H9 (cell line): Measurements from ENCODE around the gene ANO2. TPM values are rescaled to one million over a fixed set of nuclear protein-coding genes. Genes with fewer than 3 reads are reported as not detected.
A peak's percentile ranks its signal among the peaks of the same experiment; 100 is the strongest.

Experiments
- DNase-seq: peaks from one replicate; pipeline ENCODE4 v3.0.0-alpha.2; 2017
- H2AFZ ChIP-seq: one replicate; pipeline ENCODE4 v1.6.1; 2013; ENCODE audit warnings: mild to moderate bottlenecking, low read length, control low read depth, moderate library complexity
- H2AK5ac ChIP-seq: 2 replicates; pipeline ENCODE4 v1.6.1; 2013; ENCODE audit warnings: low read length, control low read depth, mixed read lengths; ENCODE audit not compliant: insufficient read length
- H2BK120ac ChIP-seq: one replicate; pipeline ENCODE4 v1.6.1; 2013; ENCODE audit warnings: low read depth, mild to moderate bottlenecking, low read length, control low read depth, inconsistent platforms; ENCODE audit not compliant: poor library complexity, severe bottlenecking
- H2BK12ac ChIP-seq: 2 replicates; pipeline ENCODE4 v1.6.1; 2013; ENCODE audit warnings: low read length, control low read depth, mixed read lengths, low read depth; ENCODE audit not compliant: insufficient read length
- H2BK15ac ChIP-seq: 2 replicates; pipeline ENCODE4 v1.6.1; 2013; ENCODE audit warnings: low read depth, low read length, control low read depth
- H2BK20ac ChIP-seq: one replicate; pipeline ENCODE4 v1.6.1; 2013; ENCODE audit warnings: low read depth, mild to moderate bottlenecking, low read length, control low read depth, inconsistent platforms; ENCODE audit not compliant: poor library complexity, severe bottlenecking
- H2BK5ac ChIP-seq: 2 replicates; pipeline ENCODE4 v1.6.1; 2013; ENCODE audit warnings: low read length, control low read depth, mixed read lengths; ENCODE audit not compliant: insufficient read length
- H3K14ac ChIP-seq: 2 replicates; pipeline ENCODE4 v1.6.1; 2013; ENCODE audit warnings: low read length, control low read depth; ENCODE audit not compliant: insufficient read depth
- H3K18ac ChIP-seq: 2 replicates; pipeline ENCODE4 v1.6.1; 2013; ENCODE audit warnings: low read depth, mild to moderate bottlenecking, mixed read lengths, low read length, control low read depth; ENCODE audit not compliant: insufficient read length
- H3K23ac ChIP-seq: 2 replicates; pipeline ENCODE4 v1.6.1; 2013; ENCODE audit warnings: low read length, control low read depth, mixed read lengths, low read depth; ENCODE audit not compliant: insufficient read length
- H3K23me2 ChIP-seq: 2 replicates; pipeline ENCODE4 v1.6.1; 2013; ENCODE audit warnings: low read depth, mild to moderate bottlenecking, mixed read lengths, low read length, control low read depth; ENCODE audit not compliant: insufficient read length, poor library complexity, severe bottlenecking
- H3K27ac ChIP-seq: 2 replicates; pipeline ENCODE4 v1.5.1; 2013; ENCODE audit warnings: low read length, control low read depth, mixed read lengths, low read depth; ENCODE audit not compliant: insufficient read length
- H3K27me3 ChIP-seq: 2 replicates; pipeline ENCODE4 v1.6.1; 2013; ENCODE audit warnings: low read length, control low read depth, inconsistent platforms; ENCODE audit not compliant: insufficient read depth
- H3K4ac ChIP-seq: 2 replicates; pipeline ENCODE4 v1.6.1; 2013; ENCODE audit warnings: low read depth, mild to moderate bottlenecking, control low read depth, inconsistent platforms, low read length, moderate library complexity
- H3K4me1 ChIP-seq: 2 replicates; pipeline ENCODE4 v1.6.1; 2013; ENCODE audit warnings: low read length, control low read depth, inconsistent platforms; ENCODE audit not compliant: insufficient read depth
- H3K4me2 ChIP-seq: 2 replicates; pipeline ENCODE4 v1.6.1; 2013; ENCODE audit warnings: low read length, control low read depth, mixed read lengths; ENCODE audit not compliant: insufficient read length, insufficient read depth
- H3K56ac ChIP-seq: 2 replicates; pipeline ENCODE4 v1.6.1; 2013; ENCODE audit warnings: low read depth, mild to moderate bottlenecking, mixed read lengths, low read length, control low read depth; ENCODE audit not compliant: insufficient read length
- H3K79me1 ChIP-seq: 2 replicates; pipeline ENCODE4 v1.6.1; 2013; ENCODE audit warnings: low read depth, mild to moderate bottlenecking, moderate library complexity, low read length, control low read depth, inconsistent platforms; ENCODE audit not compliant: insufficient read depth, poor library complexity, severe bottlenecking
- H3K79me2 ChIP-seq: 2 replicates; pipeline ENCODE4 v1.6.1; 2013; ENCODE audit warnings: low read length, control low read depth, inconsistent platforms; ENCODE audit not compliant: insufficient read depth
- H3K9ac ChIP-seq: 2 replicates; pipeline ENCODE4 v1.6.1; 2013; ENCODE audit warnings: low read length, control low read depth, mixed read lengths; ENCODE audit not compliant: insufficient read length; ENCODE audit errors: extremely low read depth
- H3K9me3 ChIP-seq: one replicate; pipeline ENCODE4 v1.6.1; 2013; ENCODE audit warnings: low read depth, low read length, inconsistent platforms; ENCODE audit not compliant: control insufficient read depth
- H3T11ph ChIP-seq: one replicate; pipeline ENCODE4 v1.6.1; 2013; ENCODE audit warnings: mild to moderate bottlenecking, low read length, control low read depth, inconsistent platforms
- H4K20me1 ChIP-seq: one replicate; pipeline ENCODE4 v1.6.1; 2013; ENCODE audit not compliant: control insufficient read depth, insufficient read length, insufficient read depth
- H4K5ac ChIP-seq: 2 replicates; pipeline ENCODE4 v1.6.1; 2013; ENCODE audit warnings: low read depth, mild to moderate bottlenecking, mixed read lengths, low read length, control low read depth; ENCODE audit not compliant: insufficient read length
- H4K8ac ChIP-seq: replicated peaks from 2 replicates; pipeline ENCODE4 v1.6.1; 2013; ENCODE audit warnings: low read length, control low read depth, mixed read lengths, low read depth; ENCODE audit not compliant: insufficient read length
- H4K91ac ChIP-seq: 2 replicates; pipeline ENCODE4 v1.6.1; 2013; ENCODE audit warnings: low read depth, mild to moderate bottlenecking, moderate library complexity, mixed read lengths, low read length, control low read depth; ENCODE audit not compliant: insufficient read length
- H3K27ac Mint-ChIP-seq, 3 experiments: 2 replicates in 2 of 3; 3 replicates in 1 of 3; pipeline ENCODE4 v1.8.0; 2020 to 2021; ENCODE audit warnings: mixed read lengths in 3 of 3, mild to moderate bottlenecking in 1 of 3, moderate library complexity in 1 of 3
- H3K27me3 Mint-ChIP-seq: 2 replicates; pipeline ENCODE4 v1.8.0; 2021; ENCODE audit warnings: low read depth, mild to moderate bottlenecking, moderate library complexity, mixed read lengths
- H3K36me3 Mint-ChIP-seq, 3 experiments: 2 replicates in 2 of 3; 3 replicates in 1 of 3; pipeline ENCODE4 v1.8.0; 2020 to 2021; ENCODE audit warnings: low read depth in 3 of 3, mixed read lengths in 3 of 3; ENCODE audit not compliant: insufficient read depth in 1 of 3
- H3K4me1 Mint-ChIP-seq, 2 experiments: 2 replicates each; pipeline ENCODE4 v1.8.0; 2020; ENCODE audit warnings: mixed read lengths in 2 of 2
- H3K4me3 Mint-ChIP-seq, 2 experiments: 2 replicates in 1 of 2; 3 replicates in 1 of 2; pipeline ENCODE4 v1.8.0; 2020 to 2021; ENCODE audit warnings: mild to moderate bottlenecking in 2 of 2, mixed read lengths in 2 of 2, moderate library complexity in 1 of 2
- H3K9me3 Mint-ChIP-seq, 2 experiments: 2 replicates in 1 of 2; 3 replicates in 1 of 2; pipeline ENCODE4 v1.8.0; 2020; ENCODE audit warnings: mild to moderate bottlenecking in 2 of 2, mixed read lengths in 2 of 2, moderate library complexity in 1 of 2
- CTCF ChIP-seq: fragments of 200-600 bp; sonication (generic); conservative IDR thresholded peaks from 3 replicates; pipeline ENCODE4 v1.8.0; 2021; ENCODE audit warnings: antibody characterized with exemption, mild to moderate bottlenecking
- WGBS: extraction: QIAGEN DNeasy Blood & Tissue Kit; methylation state at CpG from one replicate; pipeline ENCODE4 v1.1.7; 2013; ENCODE audit warnings: missing lambda C conversion rate, low lambda C conversion rate, mixed read lengths; ENCODE audit not compliant: insufficient read length; ENCODE audit errors: extremely low coverage; 5-methylcytosine and 5-hydroxymethylcytosine counted together
- total RNA-seq: library from RNA; stranded (reverse); gene quantifications from 2 replicates; pipeline ENCODE4 v1.2.1, GENCODE V29; 2021

ANO2 gene
- total RNA-seq, 1 experiment from 2014 or later: 3.8 TPM

DNA sequence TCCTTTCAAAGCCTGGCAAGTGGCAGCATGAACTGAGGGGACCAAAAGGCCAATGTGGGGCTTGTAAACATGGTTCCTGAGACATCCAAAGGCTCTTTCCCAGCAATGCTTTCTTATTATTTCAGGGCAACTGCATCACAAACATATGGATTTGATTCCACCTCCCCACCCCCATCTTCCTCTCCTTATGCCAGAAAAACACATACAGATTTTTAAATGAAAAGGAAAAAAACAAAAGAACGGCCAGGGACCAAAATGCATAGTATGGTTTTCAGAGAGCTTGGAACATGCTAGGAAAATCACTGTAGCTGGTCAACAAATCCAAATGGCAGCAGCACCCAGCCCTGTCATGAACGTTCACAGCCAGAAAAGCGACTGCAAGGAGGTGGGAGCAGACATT is 167.6 kb downstream of the ANO2 start:
- Histone ChIP-seq H3K79me2 (no peaks in the 10 kb centered on the region), H2BK5ac (no peak overlapping the region), H2BK20ac (no peak overlapping the region), H3K4me1 (no peaks in the 10 kb centered on the region), H2BK12ac (no peak overlapping the region), H3K4ac (no peak overlapping the region), H4K91ac (no peak overlapping the region), H3K23me2 (no peaks in the 10 kb centered on the region), H4K5ac (no peak overlapping the region), H3K79me1 (no peaks in the 10 kb centered on the region), H3K9ac (no peak overlapping the region), H2AFZ (no peak overlapping the region), H4K20me1 (no peaks in the 10 kb centered on the region), H3K9me3 (no peaks in the 10 kb centered on the region), H3K18ac (no peak overlapping the region), H4K8ac (no peak overlapping the region), H2AK5ac (no peak overlapping the region), H2BK15ac (no peak overlapping the region), H3T11ph (no peak overlapping the region), H3K4me2 (no peak overlapping the region), H3K56ac (no peak overlapping the region), H3K23ac (no peak overlapping the region), H2BK120ac (no peak overlapping the region), H3K27ac (no peak overlapping the region), H3K27me3 (no peaks in the 10 kb centered on the region), H3K14ac (no peak overlapping the region)
- Mint-ChIP-seq H3K27ac (peak overlapping the region in 1 of 3 experiments; percentile 59; a peak in 1 of 7 replicates), H3K36me3 (no peaks in the 10 kb centered on the region), H3K4me3 (no peak overlapping the region), H3K27me3 (no peaks in the 10 kb centered on the region; the same call in 1 of the 2 replicates), H3K4me1 (no peaks in the 10 kb centered on the region), H3K9me3 (no peaks in the 10 kb centered on the region)
- WGBS: no CpG with 5 or more reads among the region's 3 CpGs
- TF ChIP-seq CTCF: no peak
- DNase-seq: no peak
